Activated CD4-positive, alpha-beta T cell treated with anti-CD3 and anti-CD28 coated beads, Interleukin-2, amount 50 U/mL, for 24 hours (primary cell): Measurements from ENCODE around the gene PLXDC2.

Experiments used
- DNase-seq, 2 donors: peaks; one replicate each; pipeline ENCODE4 v3.0.0-alpha.2; 2020; ENCODE audit warnings: low read depth in 1 of 2, low spot score in 1 of 2

PLXDC2 gene

DNA sequence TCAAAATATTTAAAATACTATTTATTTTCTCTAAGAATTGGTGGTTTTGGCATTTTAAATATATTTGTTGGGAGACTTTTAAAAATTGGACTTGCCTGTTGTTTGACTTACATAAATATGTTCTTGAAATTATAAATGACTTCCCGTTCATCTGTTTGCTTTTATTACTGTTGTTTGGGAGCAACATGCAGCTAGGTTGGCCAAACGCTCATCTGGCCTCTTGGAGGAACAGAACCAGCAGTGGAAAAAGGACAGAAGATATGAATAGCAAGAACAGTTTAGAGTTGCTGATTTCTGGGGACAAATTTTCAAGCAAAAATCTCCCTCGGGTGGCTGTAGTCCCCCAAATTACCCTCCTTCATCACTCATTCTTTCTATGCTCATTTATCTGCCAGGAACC, 41.6 kb downstream of the PLXDC2 start:
- no peak for DNase-seq

DNA sequence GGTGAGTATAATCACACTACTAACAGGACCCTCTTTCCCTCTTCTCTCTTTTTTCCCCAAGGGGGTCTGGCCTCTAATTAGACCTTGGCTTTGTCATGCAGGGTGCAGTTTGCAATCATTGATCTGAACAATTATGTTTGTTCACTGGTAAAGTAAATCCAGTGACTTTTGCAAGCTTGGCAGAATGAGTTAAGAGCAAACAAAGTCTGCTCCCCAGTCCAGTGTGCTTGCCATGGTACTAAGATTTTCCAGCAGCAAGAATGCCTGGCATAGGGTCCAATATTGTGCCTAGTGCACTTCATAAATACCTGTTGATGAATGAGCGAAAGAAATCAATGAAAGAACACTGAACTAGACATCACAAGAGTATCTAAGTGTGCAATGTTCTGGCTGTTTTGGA, 43.9 kb downstream of the PLXDC2 start:
- DNase-seq = no peak

DNA sequence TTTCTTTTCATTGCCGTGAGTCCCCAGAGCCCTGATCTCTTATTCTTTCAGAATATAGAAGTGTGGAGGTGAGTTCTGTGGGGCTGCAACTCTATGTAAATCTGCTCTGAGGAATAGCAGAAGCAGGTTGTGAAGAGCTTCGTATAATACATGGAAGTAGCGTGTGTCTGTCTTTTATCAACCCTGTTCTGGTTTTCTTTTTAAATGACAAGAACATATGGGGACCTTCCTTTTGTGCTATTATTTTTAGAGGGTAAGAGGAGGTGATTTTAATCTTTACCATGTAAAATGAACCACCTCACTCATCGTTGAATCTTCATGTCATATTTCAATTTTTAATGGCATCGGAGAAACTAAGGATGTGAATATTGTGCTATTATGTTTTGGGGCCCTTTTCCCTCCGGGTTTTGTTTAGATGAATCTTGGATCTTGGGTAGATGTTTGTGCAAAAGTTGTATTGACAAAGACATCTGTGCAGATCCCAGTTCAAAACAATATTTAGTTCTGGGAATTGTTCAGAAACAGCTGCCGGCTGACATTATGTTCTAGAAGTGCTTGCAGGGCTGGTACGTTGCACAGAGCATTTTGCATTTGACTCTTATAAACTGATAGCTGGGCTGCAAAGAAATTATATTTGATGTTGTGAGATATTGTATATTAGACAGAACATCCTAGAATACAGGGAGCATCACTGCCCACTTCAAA, 46.7 kb downstream of the PLXDC2 start:
- no peak for DNase-seq

DNA sequence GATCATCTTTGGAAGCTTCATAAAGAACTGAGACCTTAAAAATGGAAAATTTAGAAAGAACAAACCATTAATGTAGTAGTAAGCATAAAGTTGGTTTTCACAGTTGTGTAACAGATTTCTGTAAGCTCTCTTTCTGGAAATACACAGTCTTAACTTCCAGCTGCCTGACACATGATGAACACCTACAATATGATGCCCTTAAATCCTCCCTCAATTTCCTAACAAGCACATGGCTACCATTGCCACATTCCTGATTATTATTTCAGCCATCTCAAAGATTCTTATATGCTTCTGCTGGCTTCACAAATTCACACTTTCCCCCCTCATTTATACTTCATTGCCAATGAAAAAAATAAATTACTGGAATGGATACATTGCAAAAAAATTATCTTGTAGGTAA, 49.4 kb downstream of the PLXDC2 start:
- no peak for DNase-seq

DNA sequence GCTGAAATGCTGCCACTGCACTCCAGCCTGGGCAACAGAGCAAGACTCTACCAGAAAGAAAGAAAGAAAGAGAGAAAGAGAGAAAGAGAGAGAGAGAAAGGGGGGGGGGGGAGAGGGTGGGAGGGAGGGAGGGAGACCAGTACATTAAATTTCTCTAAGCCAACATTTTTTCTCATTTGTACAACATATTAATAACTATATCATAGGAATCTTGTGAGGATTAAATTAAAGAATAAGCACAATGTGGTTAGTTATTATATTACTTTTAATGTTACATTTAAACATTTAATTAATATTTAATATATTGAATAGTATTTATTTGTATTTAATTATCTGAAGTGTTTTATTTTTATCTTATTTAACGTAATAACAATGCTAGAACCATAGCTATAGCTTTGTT, 53.1 kb downstream of the PLXDC2 start:
- DNase-seq = no peak

DNA sequence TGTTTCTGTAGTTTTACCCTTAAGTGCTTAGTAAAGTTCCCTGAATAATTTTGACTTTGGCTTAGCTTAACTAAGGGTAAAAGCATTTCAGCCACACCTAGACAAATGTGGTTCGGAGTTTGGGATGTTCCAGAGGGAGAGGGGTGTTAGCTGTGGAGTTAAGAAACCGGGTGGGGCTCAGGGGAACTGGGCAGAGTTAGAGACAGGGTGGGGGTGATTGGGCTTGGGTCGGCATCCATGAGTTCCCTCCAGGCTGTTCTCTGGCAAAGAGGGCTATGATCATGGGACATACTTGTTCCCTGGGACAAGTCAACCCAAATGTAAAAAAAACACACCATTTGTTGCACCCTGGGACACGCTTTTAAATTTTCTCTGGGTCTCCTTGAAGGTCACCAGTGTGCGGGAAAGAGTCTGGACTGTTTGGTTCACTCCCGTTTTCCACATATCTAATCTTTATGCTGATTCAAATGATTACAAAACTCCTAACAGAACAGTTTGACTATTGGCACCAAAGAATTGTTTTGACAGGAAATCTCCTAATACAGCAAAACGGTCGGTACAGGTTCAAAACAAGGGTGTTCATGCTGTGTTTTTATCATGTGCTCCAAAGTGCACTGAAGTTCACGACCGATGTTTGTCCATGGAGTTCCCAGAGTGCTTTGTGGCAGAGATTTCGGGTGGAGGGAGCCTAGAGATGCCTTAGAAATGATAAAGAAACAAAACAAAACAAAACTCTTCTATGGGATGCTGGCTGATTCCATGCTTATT, 56.5 kb downstream of the PLXDC2 start:
- DNase-seq = no peak

DNA sequence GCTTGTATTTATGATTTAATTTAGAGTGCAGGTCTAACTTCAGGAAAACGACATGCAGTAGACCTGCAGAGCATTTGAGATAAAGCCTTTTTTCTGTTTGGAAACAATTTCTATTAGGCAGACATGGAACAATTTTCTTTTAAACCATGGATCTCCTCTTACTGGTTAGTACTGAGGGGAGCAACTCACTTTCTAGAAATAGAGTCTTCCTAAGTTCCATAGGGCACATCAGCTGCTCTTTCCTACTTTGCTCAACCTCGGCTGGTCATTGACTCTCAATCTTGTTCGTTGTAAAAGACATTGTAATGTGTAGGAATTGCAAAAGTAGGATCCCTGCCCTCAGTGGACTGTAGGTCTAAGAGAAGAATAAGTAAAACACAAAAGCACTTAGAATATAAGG, 58.0 kb downstream of the PLXDC2 start:
- DNase-seq = no peak

DNA sequence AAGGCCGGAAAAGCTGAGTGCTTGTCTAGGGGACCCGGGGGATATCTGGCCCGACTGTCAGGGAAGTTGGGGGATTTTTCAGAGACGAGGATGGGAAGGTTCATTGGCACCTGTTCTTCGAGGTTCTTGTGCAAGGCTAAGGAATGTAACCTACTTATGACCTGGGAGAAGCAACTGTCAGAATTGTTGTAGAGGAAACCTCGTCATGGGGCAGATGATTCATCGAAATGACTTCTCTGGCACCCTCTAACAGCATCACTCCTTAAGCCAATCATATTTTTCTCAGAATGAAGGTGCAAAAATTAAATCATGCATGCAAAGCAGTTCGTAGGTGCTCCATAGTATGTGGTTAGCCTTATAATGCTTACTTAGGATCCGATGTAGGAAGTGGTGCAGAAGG, 58.6 kb downstream of the PLXDC2 start:
- DNase-seq = no peak

DNA sequence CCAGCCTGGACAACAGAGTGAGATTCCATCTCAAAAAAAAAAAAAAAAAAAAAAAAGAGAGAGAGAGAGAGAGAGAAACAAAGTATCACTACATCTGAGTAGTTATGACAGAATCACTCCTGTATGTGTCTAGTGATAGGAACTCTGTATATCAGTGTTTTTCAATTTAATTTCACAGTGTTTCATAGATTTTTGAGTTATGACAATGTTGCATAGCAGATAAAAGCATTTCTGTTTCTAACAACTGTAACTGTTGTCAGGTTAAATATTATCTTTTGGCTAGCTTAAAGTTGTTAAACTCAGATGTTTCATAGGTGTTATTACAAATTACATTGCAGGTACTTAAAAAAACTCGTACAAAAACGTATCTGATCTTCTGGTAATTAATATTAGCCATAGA, 60.3 kb downstream of the PLXDC2 start:
- no peak for DNase-seq

DNA sequence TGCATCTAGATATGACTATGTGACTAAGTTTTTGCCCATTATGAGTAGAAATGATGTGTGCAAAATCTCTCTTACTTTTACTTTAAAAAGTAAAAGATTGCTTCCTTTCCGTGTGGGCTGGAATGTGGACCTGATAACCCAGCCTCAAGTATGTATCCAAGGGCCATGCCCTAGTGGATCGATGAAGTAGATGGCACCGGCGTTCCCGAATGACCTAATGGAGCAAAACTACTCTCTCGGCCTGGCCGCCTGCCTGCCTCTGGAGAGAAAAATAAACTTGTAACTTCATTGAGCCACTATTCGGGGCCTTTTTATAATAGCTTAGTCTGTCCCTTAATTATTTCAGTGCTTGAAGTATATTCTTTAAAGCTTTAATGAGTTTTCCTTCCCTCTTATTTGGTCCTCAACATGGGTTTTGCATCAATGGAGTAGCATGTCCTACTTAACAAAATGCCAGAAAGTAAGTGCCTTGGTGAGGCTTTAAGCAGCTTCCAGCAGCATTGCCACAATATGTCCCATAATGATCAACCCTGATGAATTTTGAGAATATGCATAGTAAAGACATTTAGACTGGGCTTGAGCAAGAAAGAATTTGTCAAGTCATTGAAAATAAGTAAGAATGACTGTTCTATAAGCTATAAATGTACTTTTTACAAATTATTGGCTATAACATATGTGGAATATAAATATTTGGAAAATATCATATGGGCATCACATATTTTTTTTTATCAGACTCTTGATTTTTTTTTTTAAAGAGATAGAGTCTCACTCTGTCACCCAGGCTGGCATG, 61.4 kb downstream of the PLXDC2 start:
- DNase-seq = no peak

DNA sequence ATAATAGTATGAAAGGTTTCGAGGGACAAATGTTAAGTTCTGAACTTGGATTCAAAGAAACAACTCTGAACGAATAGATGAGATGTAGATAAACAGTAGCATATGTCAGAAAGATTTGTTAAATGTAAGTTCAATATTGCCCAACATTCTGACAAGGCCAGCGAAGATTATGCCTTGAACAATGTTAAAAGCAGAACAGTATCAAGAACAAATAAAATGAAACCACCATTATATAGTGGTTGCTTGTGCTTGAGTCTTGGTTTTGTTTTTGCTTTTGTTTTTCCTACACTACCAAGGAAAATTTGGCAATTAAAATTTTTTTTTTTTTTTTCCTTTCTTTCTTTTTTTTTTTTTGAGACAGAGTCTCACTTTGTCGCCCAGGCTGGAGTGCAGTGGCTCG, 66.4 kb downstream of the PLXDC2 start:
- no peak for DNase-seq

DNA sequence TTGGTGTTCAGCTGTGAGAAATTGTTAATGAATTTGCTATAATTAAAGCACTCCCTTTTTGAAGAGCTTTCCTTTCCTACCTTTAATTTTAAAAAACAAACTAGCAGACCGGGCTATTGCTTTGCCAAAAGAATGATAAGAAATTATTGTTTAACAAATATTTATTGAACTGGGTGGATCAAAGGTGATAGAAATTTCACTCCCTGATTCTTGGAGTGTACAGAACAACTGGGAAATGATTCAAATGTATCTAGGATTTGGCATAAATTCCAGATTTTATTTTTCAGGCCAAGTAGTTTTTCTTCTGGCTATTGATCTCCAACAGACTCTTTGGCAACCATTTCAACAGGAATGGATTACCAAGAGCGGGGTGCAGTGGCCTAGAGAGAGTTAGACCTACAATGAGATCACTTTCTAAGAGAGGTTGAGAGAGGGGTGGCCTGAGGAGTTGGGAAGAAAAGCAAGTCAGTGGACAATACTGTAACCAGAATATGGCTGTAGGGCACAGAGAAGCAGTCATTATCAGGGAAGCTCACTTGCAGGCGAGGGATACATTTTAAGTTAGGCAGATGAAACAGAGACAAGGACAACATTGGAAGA, 71.9 kb downstream of the PLXDC2 start:
- DNase-seq = no peak

DNA sequence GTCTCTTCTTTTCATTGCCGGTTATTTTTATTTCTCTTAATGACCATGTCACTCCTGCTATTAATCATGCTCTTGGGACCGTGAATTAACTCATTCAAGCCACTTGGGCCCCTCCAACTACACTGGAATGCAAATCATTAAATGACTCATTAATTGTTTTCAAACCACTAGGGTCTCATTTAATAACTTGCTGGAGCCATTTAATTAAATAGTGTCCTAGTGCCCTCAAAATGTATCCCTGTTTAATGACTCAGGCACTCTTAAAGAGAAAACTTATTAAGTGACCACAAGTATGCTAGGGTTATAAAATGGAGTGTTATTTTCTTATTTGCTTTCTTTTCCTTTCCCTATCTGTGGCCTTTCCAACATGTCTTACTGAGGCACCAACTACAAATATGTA, 73.0 kb downstream of the PLXDC2 start:
- no peak for DNase-seq

DNA sequence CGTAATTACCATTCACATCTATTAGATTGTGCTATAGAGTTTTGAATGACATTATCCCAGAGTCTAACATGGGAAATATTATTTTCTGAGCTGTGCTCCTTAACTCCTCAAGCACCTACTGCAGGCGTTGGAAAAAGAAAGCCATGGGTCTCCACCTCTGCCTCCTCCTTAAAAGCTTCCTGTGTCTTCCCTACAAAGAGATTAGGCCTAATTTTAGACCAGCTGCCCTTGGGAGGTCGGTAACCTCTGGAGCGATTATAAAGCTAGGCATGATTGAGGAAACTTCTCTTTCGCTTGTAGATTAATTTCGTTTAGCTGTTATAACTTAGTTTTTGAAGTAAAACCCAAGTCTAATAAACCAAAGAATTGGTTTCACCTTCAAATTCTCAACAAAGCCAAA, 75.2 kb downstream of the PLXDC2 start:
- no peak for DNase-seq

DNA sequence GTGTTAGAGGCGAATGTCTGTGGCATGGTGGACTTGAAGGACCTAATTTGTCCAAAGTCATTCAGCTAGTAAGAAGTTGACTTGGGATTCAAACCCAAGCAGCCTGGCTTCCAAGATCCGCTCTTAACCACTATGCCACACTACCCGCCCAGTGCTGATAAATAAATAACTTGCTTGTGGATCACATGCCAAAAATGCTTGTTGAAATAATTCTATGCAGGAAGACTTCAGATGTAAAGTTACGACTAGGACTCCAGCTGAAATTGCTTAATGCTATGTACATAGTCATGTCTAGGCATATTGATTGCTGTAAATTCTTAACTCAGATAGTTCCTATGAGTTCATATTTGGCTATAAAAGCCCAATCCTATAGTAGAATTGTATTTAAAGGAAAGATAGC, 76.0 kb downstream of the PLXDC2 start:
- no peak for DNase-seq

DNA sequence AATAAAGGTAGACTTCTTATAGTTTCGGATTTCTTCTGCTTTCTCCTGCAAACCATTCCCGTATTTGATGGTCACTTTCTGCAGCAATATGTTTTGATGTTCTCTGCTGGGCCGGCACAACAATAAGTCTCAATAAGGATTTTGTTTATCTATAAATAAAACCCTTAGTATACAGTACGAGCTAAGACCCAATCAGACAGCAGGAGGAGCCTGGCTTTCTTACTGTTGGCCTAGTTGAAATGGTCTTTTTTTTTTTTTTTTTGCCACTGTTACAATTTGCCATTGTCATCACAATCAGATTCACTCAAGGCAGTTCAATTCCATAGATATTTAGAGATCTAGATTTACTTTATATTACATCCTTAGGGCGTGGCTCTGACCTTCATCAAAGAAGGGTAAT, 76.4 kb downstream of the PLXDC2 start:
- no peak for DNase-seq

DNA sequence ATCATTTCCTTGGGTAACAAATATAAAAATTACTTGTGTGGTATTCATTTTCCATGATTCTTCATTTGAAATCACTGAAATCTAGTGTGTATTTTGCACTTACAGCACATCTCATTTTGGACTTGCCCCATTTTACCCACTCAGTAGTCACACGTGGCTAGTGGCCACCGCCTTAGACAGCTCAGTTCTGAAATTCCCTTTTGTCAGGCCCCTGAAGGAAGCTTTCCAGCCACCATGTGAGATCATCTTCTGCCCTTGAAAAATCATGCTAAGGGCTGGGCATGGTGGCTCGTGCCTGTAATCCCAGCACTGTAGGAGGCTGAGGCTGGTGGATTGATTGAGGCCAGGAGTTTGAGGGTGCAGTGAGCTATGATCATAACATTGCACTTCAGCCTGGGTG, 79.3 kb downstream of the PLXDC2 start:
- no peak for DNase-seq

DNA sequence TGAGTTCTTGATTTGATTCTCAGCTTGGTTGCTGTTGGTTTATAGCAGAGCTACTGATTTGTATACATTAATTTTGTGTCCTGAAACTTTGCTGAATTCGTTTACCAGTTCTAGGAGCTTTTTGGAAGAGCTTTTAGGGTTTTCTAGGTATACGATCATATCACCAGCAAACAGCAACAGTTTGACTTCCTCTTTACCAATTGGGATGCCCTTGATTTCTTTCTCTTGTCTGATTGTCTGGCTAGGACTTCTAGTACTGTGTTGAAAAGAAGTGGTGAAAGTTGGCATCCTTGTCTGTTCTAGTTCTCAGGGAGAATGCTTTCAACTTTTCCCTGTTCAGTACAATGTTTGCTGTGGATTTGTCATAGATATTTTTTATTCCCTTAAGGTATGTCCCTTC, 86.2 kb downstream of the PLXDC2 start:
- DNase-seq = no peak

DNA sequence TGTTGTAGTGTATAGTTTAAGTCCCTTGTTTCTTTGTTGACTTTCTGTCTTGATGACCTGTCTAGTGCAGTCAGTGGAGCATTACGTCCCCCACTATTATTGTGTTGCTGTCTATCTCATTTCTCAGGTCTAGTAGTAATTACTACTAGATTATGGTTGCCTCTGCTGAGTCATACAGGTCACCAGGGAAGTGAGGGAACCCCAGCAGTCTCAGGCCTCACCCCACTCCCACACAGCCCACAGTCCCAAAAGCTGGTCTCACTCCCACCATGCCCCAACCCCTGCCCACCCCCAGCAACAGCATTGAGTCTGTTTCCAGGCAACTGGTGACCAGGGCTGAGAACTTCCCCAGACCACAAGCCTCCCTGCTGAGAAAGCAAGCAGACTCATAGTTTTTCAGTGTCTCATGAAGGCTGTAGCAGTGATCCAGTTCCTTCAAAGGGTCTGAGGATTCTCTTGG, 88.0 kb downstream of the PLXDC2 start:
- no peak for DNase-seq

DNA sequence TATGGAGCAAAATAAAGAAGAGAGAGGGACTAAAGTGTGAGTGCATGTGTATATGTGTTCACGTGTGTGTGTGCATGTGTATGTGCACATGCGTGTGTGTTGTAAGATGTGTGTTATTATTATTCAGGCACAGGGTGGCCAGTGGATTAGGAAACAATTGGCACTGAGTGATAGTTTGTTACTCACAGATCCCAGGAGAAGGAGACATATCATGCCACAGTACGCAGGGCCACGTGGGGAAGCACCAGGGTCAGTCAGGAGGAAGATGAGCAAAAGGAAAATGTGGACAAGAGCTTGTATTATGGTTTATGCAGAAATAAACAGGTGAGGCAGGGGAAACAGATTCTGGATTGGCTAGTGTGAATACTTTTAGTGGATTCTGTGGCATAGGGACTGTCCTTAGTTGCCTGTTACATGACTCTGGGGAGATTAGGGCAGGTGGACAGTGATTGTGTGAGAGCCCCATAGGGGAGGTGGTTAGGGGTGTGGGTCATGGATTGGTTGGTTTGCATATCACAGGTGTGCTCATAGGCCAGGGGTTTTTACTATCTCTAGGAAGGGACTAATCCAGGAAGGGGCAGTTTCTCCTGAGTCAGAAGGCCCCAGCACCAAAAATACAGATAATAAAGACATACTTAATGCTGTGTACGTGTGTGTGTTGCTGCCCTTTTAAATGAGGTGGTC, 90.0 kb downstream of the PLXDC2 start:
- DNase-seq = no peak
